ENCODE data around the gene AFF4. TPM values are rescaled to one million over a fixed set of nuclear protein-coding genes. Genes with fewer than 3 reads are reported as not detected.

Gene AFF4
- total and polyA plus RNA-seq, 10 of the 15 experiments (the other 5 are each of a cell fraction or from before 2014, with no cell fraction given), result 1.1 to 20.2 (median 10.4) TPM

DNA sequence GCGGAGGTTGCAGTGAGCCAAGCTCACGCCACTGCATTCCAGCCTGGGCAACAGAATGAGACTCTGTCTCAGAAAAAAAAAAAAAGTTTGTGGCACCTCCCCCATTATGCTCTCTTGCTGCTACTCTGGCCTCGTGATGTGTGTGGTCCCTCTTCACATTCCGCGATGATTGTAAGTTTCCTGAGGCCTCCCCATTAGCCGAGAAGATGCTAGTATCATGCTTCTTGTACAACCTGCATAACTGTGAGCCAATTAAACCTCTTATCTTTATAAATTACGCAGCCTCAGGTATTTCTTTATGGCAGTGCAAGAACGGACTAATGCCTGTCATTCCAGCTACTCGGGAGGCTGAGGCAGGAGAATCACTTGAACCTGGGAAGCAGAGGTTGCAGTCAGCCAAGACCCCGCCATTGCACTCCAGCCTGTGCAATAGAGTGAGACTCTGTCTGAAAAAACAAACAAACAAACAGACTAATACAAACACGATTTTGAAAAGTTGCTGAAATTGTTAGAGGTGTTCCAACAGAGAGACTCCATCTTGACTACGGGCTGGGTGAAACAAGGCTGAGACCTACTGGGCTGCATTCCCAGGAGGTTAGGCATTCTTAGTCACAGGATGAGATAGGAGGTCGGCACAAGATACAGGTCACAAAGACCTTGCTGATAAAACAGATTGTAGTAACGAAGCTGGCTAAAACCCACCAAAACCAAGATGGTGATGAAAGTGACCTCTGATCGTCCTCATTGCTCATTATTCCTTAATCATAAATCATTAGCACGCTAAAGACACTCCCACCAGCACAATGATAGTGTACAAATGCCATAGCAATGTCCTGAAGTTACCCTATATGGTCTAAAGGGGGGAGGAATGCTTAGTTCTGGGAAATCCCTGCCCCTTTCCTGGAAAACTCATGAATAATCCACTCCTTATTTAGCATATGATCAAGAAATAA is 8.3 kb upstream of the AFF4 start:
- Histone ChIP-seq H3K4me3 (no peak overlapping the region), H3K4me1 (ENCODE audit: control insufficient read depth, insufficient read depth, low read length) (no peaks in the 10 kb centered on the region), H2AFZ (ENCODE audit: control insufficient read depth, low read depth, low read length) (no peak overlapping the region), H4K20me1 (ENCODE audit: control insufficient read depth, insufficient read depth) (no peaks in the 10 kb centered on the region), H3K9me3 (replicated peaks; ENCODE audit: control insufficient read depth, insufficient read depth, low read length) (no peaks in the 10 kb centered on the region; the same call in 2 of the 3 replicates), H3K4me2 (ENCODE audit: control insufficient read depth, insufficient read depth) (no peak overlapping the region), H3K9ac (ENCODE audit: control insufficient read depth, insufficient read depth, low read length) (no peak overlapping the region), H3K79me2 (ENCODE audit: control insufficient read depth, insufficient read depth, low read length) (no peaks in the 10 kb centered on the region), H3K36me3 (ENCODE audit: control insufficient read depth in 2 of 2, insufficient read depth in 2 of 2, low read length in 1 of 2) (no peaks in the 10 kb centered on the region), H3K27me3 (replicated peaks in 1 of 2; ENCODE audit: control insufficient read depth in 2 of 2, insufficient read depth in 2 of 2, low read length in 1 of 2) (no peaks in the 10 kb centered on the region), H3K27ac (ENCODE audit: control insufficient read depth, insufficient read depth) (no peak overlapping the region)
- FAIRE-seq, result no peak
- no peak for DNase-seq (ENCODE audit: low read depth, low spot score)
- ChIA-PET RAD21 (ENCODE audit: unreplicated experiment) (interaction anchor here (0.6 kb wide), 1 partner anchor 10 kb away, joined by 3 read pairs; no protein-coding TSS in a partner anchor), CTCF (no interaction called here), POLR2A (no interaction called here), SMC1A (ENCODE audit: uncharacterized antibody, unreplicated experiment) (no interaction called here)
- intact Hi-C loops (cut with micrococcal nuclease; ENCODE audit: unreplicated experiment), result no loop called here
- in situ Hi-C loops (cut with MboI), result no loop called here
- 63% methylated on average over 16 of the region's 16 CpGs for WGBS (ENCODE audit: insufficient coverage, insufficient replicate concordance, low lambda C conversion rate, missing lambda C conversion rate)
- no TSS peak for BruUV-seq (replicated peaks)
- ATAC-seq, result no peak
- TF ChIP-seq, protein P1, sequence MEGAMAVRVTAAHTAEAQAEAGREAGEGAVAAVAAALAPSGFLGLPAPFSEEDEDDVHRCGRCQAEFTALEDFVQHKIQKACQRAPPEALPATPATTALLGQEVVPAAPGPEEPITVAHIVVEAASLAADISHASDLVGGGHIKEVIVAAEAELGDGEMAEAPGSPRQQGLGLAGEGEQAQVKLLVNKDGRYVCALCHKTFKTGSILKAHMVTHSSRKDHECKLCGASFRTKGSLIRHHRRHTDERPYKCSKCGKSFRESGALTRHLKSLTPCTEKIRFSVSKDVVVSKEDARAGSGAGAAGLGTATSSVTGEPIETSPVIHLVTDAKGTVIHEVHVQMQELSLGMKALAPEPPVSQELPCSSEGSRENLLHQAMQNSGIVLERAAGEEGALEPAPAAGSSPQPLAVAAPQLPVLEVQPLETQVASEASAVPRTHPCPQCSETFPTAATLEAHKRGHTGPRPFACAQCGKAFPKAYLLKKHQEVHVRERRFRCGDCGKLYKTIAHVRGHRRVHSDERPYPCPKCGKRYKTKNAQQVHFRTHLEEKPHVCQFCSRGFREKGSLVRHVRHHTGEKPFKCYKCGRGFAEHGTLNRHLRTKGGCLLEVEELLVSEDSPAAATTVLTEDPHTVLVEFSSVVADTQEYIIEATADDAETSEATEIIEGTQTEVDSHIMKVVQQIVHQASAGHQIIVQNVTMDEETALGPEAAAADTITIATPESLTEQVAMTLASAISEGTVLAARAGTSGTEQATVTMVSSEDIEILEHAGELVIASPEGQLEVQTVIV (IDR thresholded peaks at IDR 0.05; ENCODE audit: borderline replicate concordance, partially characterized antibody), result no peak
- TF ChIP-seq, protein P2, sequence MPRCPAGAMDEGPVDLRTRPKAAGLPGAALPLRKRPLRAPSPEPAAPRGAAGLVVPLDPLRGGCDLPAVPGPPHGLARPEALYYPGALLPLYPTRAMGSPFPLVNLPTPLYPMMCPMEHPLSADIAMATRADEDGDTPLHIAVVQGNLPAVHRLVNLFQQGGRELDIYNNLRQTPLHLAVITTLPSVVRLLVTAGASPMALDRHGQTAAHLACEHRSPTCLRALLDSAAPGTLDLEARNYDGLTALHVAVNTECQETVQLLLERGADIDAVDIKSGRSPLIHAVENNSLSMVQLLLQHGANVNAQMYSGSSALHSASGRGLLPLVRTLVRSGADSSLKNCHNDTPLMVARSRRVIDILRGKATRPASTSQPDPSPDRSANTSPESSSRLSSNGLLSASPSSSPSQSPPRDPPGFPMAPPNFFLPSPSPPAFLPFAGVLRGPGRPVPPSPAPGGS (IDR thresholded peaks at IDR 0.05; ENCODE audit: borderline replicate concordance, insufficient read depth, low read depth, low read length, poor library complexity, severe bottlenecking), result no peak
- TF ChIP-seq ETV6 (conservative IDR thresholded peaks at IDR 0.05 in 1 of 2, IDR thresholded peaks at IDR 0.05 in 1 of 2; ENCODE audit: borderline replicate concordance in 1 of 2, low read depth in 1 of 2) (no peak), BMI1 (IDR thresholded peaks at IDR 0.05; ENCODE audit: borderline replicate concordance) (no peak), CREB1 (IDR thresholded peaks at IDR 0.05; ENCODE audit: low read depth) (no peak), RAD51 (IDR thresholded peaks at IDR 0.05) (no peak), POLR2AphosphoS2 (IDR thresholded peaks at IDR 0.05; ENCODE audit: low read depth, low read length) (no peak), SREBF1 (IDR thresholded peaks at IDR 0.05; ENCODE audit: low read length) (no peak), NFYA (IDR thresholded peaks at IDR 0.05; ENCODE audit: borderline replicate concordance, low read depth, low read length) (no peak), CBX5 (IDR thresholded peaks at IDR 0.05; ENCODE audit: low read depth) (no peak), RAD21 (IDR thresholded peaks at IDR 0.05; ENCODE audit: insufficient read depth, low read depth, low read length) (no peak), TAF1 (IDR thresholded peaks at IDR 0.05; ENCODE audit: borderline replicate concordance, low read depth, low read length) (no peak)
- TF ChIP-seq, protein P3, sequence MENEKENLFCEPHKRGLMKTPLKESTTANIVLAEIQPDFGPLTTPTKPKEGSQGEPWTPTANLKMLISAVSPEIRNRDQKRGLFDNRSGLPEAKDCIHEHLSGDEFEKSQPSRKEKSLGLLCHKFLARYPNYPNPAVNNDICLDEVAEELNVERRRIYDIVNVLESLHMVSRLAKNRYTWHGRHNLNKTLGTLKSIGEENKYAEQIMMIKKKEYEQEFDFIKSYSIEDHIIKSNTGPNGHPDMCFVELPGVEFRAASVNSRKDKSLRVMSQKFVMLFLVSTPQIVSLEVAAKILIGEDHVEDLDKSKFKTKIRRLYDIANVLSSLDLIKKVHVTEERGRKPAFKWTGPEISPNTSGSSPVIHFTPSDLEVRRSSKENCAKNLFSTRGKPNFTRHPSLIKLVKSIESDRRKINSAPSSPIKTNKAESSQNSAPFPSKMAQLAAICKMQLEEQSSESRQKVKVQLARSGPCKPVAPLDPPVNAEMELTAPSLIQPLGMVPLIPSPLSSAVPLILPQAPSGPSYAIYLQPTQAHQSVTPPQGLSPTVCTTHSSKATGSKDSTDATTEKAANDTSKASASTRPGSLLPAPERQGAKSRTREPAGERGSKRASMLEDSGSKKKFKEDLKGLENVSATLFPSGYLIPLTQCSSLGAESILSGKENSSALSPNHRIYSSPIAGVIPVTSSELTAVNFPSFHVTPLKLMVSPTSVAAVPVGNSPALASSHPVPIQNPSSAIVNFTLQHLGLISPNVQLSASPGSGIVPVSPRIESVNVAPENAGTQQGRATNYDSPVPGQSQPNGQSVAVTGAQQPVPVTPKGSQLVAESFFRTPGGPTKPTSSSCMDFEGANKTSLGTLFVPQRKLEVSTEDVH (IDR thresholded peaks at IDR 0.05; ENCODE audit: low read depth, partially characterized antibody), result no peak
- TF ChIP-seq, protein P4, sequence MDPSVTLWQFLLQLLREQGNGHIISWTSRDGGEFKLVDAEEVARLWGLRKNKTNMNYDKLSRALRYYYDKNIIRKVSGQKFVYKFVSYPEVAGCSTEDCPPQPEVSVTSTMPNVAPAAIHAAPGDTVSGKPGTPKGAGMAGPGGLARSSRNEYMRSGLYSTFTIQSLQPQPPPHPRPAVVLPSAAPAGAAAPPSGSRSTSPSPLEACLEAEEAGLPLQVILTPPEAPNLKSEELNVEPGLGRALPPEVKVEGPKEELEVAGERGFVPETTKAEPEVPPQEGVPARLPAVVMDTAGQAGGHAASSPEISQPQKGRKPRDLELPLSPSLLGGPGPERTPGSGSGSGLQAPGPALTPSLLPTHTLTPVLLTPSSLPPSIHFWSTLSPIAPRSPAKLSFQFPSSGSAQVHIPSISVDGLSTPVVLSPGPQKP (IDR thresholded peaks at IDR 0.05; ENCODE audit: low read depth, low read length), result no peak
